Sigmoid colon (tissue), 3 donors: ENCODE results near the gene COL23A1.
"Not testable (repeated sequence)": the region's sequence is repeated elsewhere in the genome, so short reads cannot be mapped to it uniquely, and the experiment has no call there.

Source experiments
- POLR2A ChIP-seq, 2 donors: fragments of 450-650 bp; IDR thresholded peaks; one replicate each; pipeline ENCODE4 v1.6.1; 2016; ENCODE audit warnings: antibody characterized with exemption in 2 of 2, mild to moderate bottlenecking in 2 of 2, moderate library complexity in 2 of 2
- TF ChIP-seq, protein P1 (sequence below), 4 experiments: fragments of 450-650 bp in 3 of 4; fragments of 200-600 bp in 1 of 4; IDR thresholded peaks; one replicate each; pipeline ENCODE4 v1.5.1; 2016 to 2019; ENCODE audit warnings: antibody characterized with exemption in 4 of 4, mild to moderate bottlenecking in 3 of 4, moderate library complexity in 2 of 4

DNA sequence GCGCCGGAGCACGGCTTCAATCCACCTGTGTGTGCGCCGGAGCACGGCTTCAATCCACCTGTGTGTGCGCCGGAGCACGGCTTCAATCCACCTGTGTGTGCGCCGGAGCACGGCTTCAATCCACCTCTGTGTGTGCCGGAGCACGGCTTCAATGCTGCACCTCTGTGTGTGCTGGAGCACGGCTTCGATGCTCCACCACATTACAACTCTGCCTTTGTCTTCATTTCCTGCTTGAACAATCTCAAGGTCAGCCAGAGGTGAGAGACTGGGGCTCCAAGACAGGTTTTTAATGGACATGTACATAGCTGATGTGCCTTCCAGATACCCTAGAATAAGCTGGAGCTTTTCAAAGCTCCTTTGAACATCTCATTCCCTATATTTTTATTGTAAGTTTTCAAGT, 287.9 kb downstream of the COL23A1 start:
- TF ChIP-seq POLR2A (IDR thresholded peaks at IDR 0.05): not testable (repeated sequence)
- TF ChIP-seq, protein P1, sequence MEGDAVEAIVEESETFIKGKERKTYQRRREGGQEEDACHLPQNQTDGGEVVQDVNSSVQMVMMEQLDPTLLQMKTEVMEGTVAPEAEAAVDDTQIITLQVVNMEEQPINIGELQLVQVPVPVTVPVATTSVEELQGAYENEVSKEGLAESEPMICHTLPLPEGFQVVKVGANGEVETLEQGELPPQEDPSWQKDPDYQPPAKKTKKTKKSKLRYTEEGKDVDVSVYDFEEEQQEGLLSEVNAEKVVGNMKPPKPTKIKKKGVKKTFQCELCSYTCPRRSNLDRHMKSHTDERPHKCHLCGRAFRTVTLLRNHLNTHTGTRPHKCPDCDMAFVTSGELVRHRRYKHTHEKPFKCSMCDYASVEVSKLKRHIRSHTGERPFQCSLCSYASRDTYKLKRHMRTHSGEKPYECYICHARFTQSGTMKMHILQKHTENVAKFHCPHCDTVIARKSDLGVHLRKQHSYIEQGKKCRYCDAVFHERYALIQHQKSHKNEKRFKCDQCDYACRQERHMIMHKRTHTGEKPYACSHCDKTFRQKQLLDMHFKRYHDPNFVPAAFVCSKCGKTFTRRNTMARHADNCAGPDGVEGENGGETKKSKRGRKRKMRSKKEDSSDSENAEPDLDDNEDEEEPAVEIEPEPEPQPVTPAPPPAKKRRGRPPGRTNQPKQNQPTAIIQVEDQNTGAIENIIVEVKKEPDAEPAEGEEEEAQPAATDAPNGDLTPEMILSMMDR (IDR thresholded peaks at IDR 0.05): not testable (repeated sequence)
